ENCODE measurements around the gene GALNT14. TPM values are rescaled to one million over a fixed set of nuclear protein-coding genes. Genes with fewer than 3 reads are reported as not detected.

GALNT14 gene
- total and polyA plus RNA-seq, 10 of the 15 experiments (the other 5 are each of a cell fraction or from before 2014, with no cell fraction given), result 3.7 to 17.8 (median 6.0) TPM

DNA sequence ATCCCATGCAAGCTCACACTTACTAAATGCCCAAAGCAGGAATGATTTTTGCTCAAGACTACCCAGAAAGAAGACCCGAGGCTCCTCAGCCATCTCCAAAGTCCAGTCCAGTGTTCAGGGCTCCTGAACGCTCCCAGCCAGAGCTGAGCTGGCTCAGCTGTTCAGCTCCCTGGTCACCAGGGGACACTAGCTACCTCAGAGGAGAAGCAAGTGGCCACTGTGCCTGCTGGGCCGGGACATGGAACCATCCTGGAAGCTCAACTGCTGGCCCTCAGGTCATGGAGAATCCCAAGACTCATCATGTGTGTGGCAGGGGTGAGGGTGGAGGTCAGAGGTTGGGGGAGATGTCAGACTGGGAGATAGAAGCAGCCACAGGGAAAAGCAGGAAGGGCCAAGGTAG, 89.0 kb downstream of the GALNT14 start:
- 6% methylated on average over 3 of the region's 3 CpGs for WGBS (ENCODE audit: insufficient coverage, insufficient replicate concordance, low lambda C conversion rate, missing lambda C conversion rate)
- TF ChIP-seq EED (IDR thresholded peaks at IDR 0.05; ENCODE audit: low read depth), result no peak
- no peak for TF ChIP-seq ZNF622 (IDR thresholded peaks at IDR 0.05)
- TF ChIP-seq ZSCAN29 (IDR thresholded peaks at IDR 0.05), result no peak
- TF ChIP-seq, protein P1, sequence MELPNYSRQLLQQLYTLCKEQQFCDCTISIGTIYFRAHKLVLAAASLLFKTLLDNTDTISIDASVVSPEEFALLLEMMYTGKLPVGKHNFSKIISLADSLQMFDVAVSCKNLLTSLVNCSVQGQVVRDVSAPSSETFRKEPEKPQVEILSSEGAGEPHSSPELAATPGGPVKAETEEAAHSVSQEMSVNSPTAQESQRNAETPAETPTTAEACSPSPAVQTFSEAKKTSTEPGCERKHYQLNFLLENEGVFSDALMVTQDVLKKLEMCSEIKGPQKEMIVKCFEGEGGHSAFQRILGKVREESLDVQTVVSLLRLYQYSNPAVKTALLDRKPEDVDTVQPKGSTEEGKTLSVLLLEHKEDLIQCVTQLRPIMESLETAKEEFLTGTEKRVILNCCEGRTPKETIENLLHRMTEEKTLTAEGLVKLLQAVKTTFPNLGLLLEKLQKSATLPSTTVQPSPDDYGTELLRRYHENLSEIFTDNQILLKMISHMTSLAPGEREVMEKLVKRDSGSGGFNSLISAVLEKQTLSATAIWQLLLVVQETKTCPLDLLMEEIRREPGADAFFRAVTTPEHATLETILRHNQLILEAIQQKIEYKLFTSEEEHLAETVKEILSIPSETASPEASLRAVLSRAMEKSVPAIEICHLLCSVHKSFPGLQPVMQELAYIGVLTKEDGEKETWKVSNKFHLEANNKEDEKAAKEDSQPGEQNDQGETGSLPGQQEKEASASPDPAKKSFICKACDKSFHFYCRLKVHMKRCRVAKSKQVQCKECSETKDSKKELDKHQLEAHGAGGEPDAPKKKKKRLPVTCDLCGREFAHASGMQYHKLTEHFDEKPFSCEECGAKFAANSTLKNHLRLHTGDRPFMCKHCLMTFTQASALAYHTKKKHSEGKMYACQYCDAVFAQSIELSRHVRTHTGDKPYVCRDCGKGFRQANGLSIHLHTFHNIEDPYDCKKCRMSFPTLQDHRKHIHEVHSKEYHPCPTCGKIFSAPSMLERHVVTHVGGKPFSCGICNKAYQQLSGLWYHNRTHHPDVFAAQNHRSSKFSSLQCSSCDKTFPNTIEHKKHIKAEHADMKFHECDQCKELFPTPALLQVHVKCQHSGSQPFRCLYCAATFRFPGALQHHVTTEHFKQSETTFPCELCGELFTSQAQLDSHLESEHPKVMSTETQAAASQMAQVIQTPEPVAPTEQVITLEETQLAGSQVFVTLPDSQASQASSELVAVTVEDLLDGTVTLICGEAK (IDR thresholded peaks at IDR 0.05; ENCODE audit: borderline replicate concordance), result no peak
- TF ChIP-seq, protein P2, sequence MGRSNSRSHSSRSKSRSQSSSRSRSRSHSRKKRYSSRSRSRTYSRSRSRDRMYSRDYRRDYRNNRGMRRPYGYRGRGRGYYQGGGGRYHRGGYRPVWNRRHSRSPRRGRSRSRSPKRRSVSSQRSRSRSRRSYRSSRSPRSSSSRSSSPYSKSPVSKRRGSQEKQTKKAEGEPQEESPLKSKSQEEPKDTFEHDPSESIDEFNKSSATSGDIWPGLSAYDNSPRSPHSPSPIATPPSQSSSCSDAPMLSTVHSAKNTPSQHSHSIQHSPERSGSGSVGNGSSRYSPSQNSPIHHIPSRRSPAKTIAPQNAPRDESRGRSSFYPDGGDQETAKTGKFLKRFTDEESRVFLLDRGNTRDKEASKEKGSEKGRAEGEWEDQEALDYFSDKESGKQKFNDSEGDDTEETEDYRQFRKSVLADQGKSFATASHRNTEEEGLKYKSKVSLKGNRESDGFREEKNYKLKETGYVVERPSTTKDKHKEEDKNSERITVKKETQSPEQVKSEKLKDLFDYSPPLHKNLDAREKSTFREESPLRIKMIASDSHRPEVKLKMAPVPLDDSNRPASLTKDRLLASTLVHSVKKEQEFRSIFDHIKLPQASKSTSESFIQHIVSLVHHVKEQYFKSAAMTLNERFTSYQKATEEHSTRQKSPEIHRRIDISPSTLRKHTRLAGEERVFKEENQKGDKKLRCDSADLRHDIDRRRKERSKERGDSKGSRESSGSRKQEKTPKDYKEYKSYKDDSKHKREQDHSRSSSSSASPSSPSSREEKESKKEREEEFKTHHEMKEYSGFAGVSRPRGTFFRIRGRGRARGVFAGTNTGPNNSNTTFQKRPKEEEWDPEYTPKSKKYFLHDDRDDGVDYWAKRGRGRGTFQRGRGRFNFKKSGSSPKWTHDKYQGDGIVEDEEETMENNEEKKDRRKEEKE (IDR thresholded peaks at IDR 0.05), result no peak
- TF ChIP-seq SPI1 (IDR thresholded peaks at IDR 0.05; ENCODE audit: borderline replicate concordance, insufficient read depth, low read depth, low read length), result no peak
- no peak for TF ChIP-seq KAT2A (conservative IDR thresholded peaks at IDR 0.05; ENCODE audit: control insufficient read depth, low read depth, low read length)
- no peak for TF ChIP-seq ZZZ3 (IDR thresholded peaks at IDR 0.05; ENCODE audit: control insufficient read depth, insufficient read length, low read depth)
- no peak for TF ChIP-seq SMAD1 (IDR thresholded peaks at IDR 0.05; ENCODE audit: low read depth, partially characterized antibody)
- TF ChIP-seq, protein P3, sequence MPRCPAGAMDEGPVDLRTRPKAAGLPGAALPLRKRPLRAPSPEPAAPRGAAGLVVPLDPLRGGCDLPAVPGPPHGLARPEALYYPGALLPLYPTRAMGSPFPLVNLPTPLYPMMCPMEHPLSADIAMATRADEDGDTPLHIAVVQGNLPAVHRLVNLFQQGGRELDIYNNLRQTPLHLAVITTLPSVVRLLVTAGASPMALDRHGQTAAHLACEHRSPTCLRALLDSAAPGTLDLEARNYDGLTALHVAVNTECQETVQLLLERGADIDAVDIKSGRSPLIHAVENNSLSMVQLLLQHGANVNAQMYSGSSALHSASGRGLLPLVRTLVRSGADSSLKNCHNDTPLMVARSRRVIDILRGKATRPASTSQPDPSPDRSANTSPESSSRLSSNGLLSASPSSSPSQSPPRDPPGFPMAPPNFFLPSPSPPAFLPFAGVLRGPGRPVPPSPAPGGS (IDR thresholded peaks at IDR 0.05; ENCODE audit: borderline replicate concordance, insufficient read depth, low read depth, low read length, poor library complexity, severe bottlenecking), result no peak
- no peak for TF ChIP-seq RB1 (IDR thresholded peaks at IDR 0.05; ENCODE audit: borderline replicate concordance)
- no peak for TF ChIP-seq ETV6 (conservative IDR thresholded peaks at IDR 0.05 in 1 of 2, IDR thresholded peaks at IDR 0.05 in 1 of 2; ENCODE audit: borderline replicate concordance in 1 of 2, low read depth in 1 of 2)
- no peak for TF ChIP-seq BMI1 (IDR thresholded peaks at IDR 0.05; ENCODE audit: borderline replicate concordance)
- TF ChIP-seq, protein P4, sequence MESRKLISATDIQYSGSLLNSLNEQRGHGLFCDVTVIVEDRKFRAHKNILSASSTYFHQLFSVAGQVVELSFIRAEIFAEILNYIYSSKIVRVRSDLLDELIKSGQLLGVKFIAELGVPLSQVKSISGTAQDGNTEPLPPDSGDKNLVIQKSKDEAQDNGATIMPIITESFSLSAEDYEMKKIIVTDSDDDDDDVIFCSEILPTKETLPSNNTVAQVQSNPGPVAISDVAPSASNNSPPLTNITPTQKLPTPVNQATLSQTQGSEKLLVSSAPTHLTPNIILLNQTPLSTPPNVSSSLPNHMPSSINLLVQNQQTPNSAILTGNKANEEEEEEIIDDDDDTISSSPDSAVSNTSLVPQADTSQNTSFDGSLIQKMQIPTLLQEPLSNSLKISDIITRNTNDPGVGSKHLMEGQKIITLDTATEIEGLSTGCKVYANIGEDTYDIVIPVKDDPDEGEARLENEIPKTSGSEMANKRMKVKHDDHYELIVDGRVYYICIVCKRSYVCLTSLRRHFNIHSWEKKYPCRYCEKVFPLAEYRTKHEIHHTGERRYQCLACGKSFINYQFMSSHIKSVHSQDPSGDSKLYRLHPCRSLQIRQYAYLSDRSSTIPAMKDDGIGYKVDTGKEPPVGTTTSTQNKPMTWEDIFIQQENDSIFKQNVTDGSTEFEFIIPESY (IDR thresholded peaks at IDR 0.05), result no peak

More for the DNA sequence above, 89.0 kb downstream of the GALNT14 start:
- DNase-seq (ENCODE audit: low read depth, low spot score) (no peak), ATAC-seq (no peak), FAIRE-seq (no peak)
- Histone ChIP-seq H3K27me3 (replicated peaks in 1 of 2; ENCODE audit: control insufficient read depth in 2 of 2, insufficient read depth in 2 of 2, low read length in 1 of 2) (no peaks in the 10 kb centered on the region; a peak in 1 of 4 replicates), H3K36me3 (ENCODE audit: control insufficient read depth in 2 of 2, insufficient read depth in 2 of 2, low read length in 1 of 2) (no peaks in the 10 kb centered on the region), H3K9ac (ENCODE audit: control insufficient read depth, insufficient read depth, low read length) (no peak overlapping the region), H2AFZ (ENCODE audit: control insufficient read depth, low read depth, low read length) (no peak overlapping the region), H3K4me3 (no peak overlapping the region), H4K20me1 (ENCODE audit: control insufficient read depth, insufficient read depth) (no peaks in the 10 kb centered on the region), H3K27ac (ENCODE audit: control insufficient read depth, insufficient read depth) (no peak overlapping the region), H3K79me2 (ENCODE audit: control insufficient read depth, insufficient read depth, low read length) (no peaks in the 10 kb centered on the region), H3K9me3 (replicated peaks; ENCODE audit: control insufficient read depth, insufficient read depth, low read length) (no peaks in the 10 kb centered on the region), H3K4me2 (ENCODE audit: control insufficient read depth, insufficient read depth) (no peak overlapping the region), H3K4me1 (ENCODE audit: control insufficient read depth, insufficient read depth, low read length) (no peaks in the 10 kb centered on the region)
- in situ Hi-C loops (cut with MboI) (no loop called here), intact Hi-C loops (cut with micrococcal nuclease; ENCODE audit: unreplicated experiment) (no loop called here)
- ChIA-PET CTCF (interaction anchor here (0.6 to 1.2 kb wide), 2 partner anchors 11 to 88 kb away, joined by 3 read pairs; no protein-coding TSS in a partner anchor), SMC1A (ENCODE audit: uncharacterized antibody, unreplicated experiment) (no interaction called here), POLR2A (interaction anchor here (1.1 kb wide), 1 partner anchor 620 kb away, joined by 3 read pairs; no protein-coding TSS in a partner anchor), RAD21 (ENCODE audit: unreplicated experiment) (no interaction called here)
- no TSS peak for BruUV-seq (replicated peaks)
